ENCODE results near the gene RBM47.
A peak's percentile ranks its signal among the peaks of the same experiment; 100 is the strongest.
"Not testable (repeated sequence)": the region's sequence is repeated elsewhere in the genome, so short reads cannot be mapped to it uniquely, and the experiment has no call there.

Gene RBM47

DNA sequence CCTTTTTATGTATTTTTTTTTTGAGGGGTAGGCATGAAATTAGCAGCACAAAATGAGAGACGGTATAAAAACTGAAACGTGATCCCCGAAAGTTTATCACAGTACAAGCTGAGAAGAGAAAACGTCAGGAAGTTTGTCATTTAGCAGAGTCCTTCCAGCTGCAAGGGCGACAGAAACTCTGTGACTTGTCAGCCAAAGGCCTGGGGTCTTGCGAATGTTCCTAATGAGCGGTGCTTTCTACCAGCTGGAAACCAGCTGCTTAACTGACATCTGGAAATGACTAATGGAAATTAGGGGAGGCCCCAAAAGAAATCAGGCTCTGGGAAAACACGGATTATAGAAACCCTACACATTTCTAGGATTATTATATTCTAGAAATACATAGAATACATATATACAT lies 228.0 kb downstream of the RBM47 start:
- DNase-seq, result no peak

DNA sequence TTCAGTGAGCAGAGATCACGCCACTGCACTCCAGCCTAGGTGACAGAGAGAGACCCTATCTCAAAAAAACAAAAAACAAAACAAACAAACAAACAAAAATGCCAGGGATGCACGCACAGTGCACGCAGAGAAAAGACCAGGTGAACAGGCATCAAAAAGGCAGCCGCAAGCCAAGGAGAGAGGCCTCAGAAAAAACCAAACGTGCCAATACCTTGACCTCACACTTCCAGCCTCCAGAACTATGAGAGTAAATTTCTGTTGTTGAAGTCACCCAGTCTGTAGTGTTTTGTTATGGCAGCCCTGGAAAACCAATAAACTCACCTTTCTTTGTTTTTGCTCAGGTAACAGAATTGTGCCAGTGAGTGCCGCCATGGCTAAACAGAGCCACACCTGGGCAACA lies 228.6 kb downstream of the RBM47 start:
- DNase-seq, result no peak

DNA sequence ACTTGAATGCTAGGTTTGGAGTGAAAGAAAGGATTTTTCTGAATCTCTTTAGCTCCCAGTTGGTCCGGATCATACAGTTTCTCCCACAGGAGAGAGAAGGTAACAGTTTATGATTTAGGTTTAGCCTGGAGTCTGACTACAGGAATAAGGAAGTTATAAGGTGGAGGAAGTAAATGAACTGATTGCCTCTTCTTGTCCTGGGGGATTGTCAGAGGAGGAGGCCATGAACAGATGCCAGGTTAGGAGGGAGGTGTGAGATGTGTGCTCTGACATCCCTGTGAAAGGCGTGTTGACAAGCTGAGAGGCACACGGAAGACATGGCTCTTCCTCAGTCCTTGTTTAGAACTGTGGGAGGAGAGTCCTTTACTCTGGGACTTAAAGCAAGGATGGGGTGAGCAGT lies 230.1 kb downstream of the RBM47 start:
- DNase-seq, result no peak

- DNase-seq, result no peak
Measured at GRCh38 chr4:40395908-40396793, 233.5 kb downstream of the RBM47 start.

- no peak for DNase-seq
Measured at GRCh38 chr4:40395166-40395900, 234.3 kb downstream of the RBM47 start.

DNA sequence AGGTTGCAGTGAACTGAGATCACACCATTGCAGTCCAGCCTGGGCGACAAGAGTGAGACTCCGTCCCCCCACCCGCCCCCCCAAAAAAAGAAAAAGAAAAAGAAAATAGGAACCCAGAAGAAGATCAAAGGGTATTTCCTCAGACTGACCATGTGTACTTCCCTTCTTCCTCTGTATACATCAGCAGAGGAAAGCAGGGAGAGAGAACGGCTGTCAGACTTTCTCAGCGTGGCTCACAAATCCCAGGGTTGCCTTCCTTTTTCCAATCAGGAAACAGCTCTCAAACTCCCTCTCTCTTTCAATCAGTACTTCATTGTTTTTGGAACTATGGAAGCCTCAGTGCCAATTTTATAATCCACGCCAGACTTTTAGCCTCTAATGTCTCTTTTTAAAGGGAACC lies 235.4 kb downstream of the RBM47 start:
- no peak for DNase-seq

- DNase-seq, result not testable (repeated sequence)
Measured at GRCh38 chr4:40392241-40392640, 237.4 kb downstream of the RBM47 start.

DNA sequence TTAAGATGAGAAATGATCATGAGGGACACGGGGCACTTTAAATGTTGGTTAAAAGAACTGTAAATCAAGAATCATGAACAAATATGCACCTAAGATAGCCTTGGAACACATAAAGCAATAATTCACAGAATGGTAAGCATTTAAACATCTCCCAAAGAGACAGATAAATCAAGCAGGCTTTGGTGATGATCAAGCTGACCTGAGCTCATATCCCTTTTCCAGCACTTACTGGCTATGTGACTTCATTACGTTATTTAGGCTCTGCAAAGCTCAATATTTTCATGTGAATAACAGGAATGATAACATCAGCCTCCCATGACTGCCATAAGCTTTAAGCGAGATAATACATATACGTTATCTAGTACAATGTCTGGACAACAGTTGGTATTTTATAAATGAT lies 239.7 kb downstream of the RBM47 start:
- no peak for DNase-seq

- DNase-seq, result peak; percentile 26
Measured at GRCh38 chr4:40388239-40388638, 241.4 kb downstream of the RBM47 start.

- DNase-seq, result no peak
Measured at GRCh38 chr4:40380647-40381046, 249.0 kb downstream of the RBM47 start.

GRCh38 chr4:40379248-40379647 lies 250.4 kb downstream of the RBM47 start:
- DNase-seq, result no peak

- no peak for DNase-seq
Measured at GRCh38 chr4:40378619-40379018, 251.0 kb downstream of the RBM47 start.

DNA sequence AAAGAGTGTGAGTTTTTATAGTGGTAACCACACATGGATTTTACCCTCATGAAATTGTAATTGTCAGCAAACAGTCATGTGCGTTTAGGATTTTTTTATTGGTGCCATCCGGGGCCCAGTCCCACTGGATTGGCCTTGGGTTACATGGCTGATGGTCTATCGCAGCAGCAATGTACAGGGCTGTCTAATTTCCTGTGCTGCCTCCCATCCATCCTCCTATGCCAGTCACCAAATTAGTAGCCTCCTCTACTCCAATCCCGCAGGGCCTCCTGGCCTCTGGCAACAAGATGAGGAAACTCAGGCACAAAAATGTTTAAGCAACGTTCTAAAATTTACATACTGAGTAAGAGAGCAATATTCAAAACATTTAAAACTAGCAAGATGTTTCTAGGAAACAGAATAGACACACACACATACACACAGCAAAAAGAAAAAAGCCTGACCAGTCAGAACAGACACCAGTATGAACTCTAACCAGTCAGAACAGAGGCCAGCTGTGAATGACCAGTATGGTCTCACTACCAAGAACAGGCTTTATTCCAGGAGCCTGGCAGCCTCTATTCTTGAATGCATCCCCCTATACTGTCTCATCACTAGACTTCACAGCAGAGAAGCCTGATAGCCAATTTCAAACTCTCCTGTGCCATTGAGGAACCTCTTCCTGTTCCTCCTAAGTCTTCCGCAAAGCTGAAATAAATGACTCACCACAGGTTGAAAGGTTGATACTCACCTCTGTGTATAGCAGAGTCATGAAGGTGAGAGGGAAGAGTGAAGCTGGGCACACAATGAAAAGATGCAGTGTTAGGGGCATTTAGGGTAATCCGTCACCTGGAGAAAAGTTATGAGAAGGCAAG lies 251.9 kb downstream of the RBM47 start:
- DNase-seq, result no peak

DNA sequence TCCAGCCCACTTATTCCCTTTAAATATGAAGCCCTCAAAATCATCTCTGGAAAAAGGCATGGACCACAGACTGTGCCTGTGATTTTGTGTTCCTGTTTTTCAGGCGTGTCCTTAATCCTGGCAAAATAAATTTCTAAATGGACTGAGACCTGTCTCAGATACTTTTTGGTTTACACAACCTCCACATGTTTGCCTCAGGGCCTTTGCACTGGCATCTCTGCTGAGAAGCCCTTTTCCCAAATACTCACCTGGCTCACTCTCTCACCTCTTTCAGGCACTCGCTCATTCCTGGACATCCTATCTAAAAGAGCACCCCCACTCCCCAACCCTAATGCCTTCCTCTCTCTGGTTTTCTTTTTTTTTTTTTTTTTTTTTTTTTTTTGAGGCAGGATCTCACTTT lies 254.0 kb downstream of the RBM47 start:
- DNase-seq, result no peak

DNA sequence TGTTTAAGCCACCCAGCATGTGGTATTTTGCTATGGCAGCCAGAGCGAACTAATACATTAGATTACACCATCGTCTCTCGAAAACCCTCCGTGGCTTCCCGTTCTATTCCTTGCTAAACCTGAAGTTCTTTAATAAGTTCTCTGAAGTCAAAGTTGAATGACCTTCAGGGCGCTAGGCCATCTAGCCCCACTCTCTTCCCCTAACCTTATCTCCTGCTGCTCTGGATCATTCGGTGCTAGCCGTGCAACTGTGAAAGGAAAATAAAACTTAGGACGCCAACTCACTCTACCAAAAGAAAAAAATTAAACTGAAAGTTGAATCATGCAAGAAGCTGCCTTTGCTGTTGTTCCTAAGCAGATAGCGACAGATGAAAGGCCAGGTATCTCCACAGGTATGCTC lies 254.6 kb downstream of the RBM47 start:
- no peak for DNase-seq

DNA sequence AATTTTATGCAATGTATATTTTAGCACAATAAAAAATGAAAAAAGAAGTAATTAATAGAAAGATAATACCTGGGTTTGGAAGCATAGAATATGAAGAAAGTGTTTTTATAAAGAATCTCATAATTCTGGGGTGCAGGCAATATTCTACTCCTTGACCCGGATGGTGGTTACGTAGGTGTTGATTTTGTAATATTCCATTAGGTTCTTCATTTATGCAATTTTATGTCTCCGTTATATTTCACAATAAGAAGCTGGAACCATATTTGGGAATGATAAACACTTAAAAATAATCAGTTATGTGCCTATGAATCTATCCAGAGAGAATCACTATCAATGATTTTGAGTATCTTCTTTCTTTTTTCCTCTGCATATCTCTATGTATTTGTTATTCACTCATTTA lies 256.0 kb downstream of the RBM47 start:
- no peak for DNase-seq

Measured in hematopoietic multipotent progenitor cell treated with erythropoietin and hydrocortisone succinate and interleukin-3 and kit ligand, for 6 days (in vitro differentiated cells).